ENCODE data around the gene GLDN.

Gene GLDN

GRCh38 chr15:51323749-51324148, 17.7 kb upstream of the GLDN start:
- DNase-seq = no peak

GRCh38 chr15:51325167-51325566, 16.3 kb upstream of the GLDN start:
- no peak for DNase-seq

- DNase-seq = no peak
Measured at GRCh38 chr15:51327081-51327480, 14.4 kb upstream of the GLDN start.

- DNase-seq = no peak
Measured at GRCh38 chr15:51328926-51329325, 12.5 kb upstream of the GLDN start.

GRCh38 chr15:51331141-51331540, 10.3 kb upstream of the GLDN start:
- no peak for DNase-seq

GRCh38 chr15:51332206-51333147, 9.0 kb upstream of the GLDN start:
- DNase-seq = no peak

GRCh38 chr15:51333571-51333970, 7.9 kb upstream of the GLDN start:
- no peak for DNase-seq

GRCh38 chr15:51334011-51334451, 7.4 kb upstream of the GLDN start:
- no peak for DNase-seq

GRCh38 chr15:51335087-51335486, 6.4 kb upstream of the GLDN start:
- no peak for DNase-seq

GRCh38 chr15:51335538-51336410, 5.7 kb upstream of the GLDN start:
- DNase-seq = no peak

- no peak for DNase-seq
Measured at GRCh38 chr15:51338496-51338895, 3.0 kb upstream of the GLDN start, which contains the start of gene CYP19A1. CYP19A1 (minus strand) TSS chr15:51338596; CDS start chr15:51242912, 95,684 bp downstream.

- no peak for DNase-seq
Measured at GRCh38 chr15:51342227-51342999, 958 bp downstream of the GLDN start.

GRCh38 chr15:51343466-51343865, 2.0 kb downstream of the GLDN start:
- no peak for DNase-seq

GRCh38 chr15:51346136-51346535, 4.7 kb downstream of the GLDN start:
- no peak for DNase-seq

GRCh38 chr15:51348688-51349087, 7.2 kb downstream of the GLDN start:
- DNase-seq = no peak

GRCh38 chr15:51349156-51349844, 7.8 kb downstream of the GLDN start:
- no peak for DNase-seq

GRCh38 chr15:51350723-51351122, 9.3 kb downstream of the GLDN start:
- no peak for DNase-seq

- no peak for DNase-seq
Measured at GRCh38 chr15:51353976-51354375, 12.5 kb downstream of the GLDN start.

- DNase-seq = no peak
Measured at GRCh38 chr15:51355096-51355495, 13.6 kb downstream of the GLDN start.

- no peak for DNase-seq
Measured at GRCh38 chr15:51356147-51356546, 14.7 kb downstream of the GLDN start.

- DNase-seq = no peak
Measured at GRCh38 chr15:51356983-51357382, 15.5 kb downstream of the GLDN start.

GRCh38 chr15:51359981-51360380, 18.5 kb downstream of the GLDN start:
- no peak for DNase-seq
